B cell (primary cell): ENCODE results near the gene B3GNT9.

Experiments used
- CTCF ChIP-seq: fragments of 200-600 bp; IDR thresholded peaks from one replicate; pipeline ENCODE4 v1.8.0; 2022; ENCODE audit warnings: antibody characterized with exemption, mild to moderate bottlenecking
- EZH2 ChIP-seq: IDR thresholded peaks from 2 replicates; pipeline ENCODE4 v1.6.1; 2012; ENCODE audit warnings: borderline replicate concordance, low read depth, mild to moderate bottlenecking, moderate library complexity, low read length; ENCODE audit not compliant: insufficient read depth, poor library complexity, severe bottlenecking

DNA sequence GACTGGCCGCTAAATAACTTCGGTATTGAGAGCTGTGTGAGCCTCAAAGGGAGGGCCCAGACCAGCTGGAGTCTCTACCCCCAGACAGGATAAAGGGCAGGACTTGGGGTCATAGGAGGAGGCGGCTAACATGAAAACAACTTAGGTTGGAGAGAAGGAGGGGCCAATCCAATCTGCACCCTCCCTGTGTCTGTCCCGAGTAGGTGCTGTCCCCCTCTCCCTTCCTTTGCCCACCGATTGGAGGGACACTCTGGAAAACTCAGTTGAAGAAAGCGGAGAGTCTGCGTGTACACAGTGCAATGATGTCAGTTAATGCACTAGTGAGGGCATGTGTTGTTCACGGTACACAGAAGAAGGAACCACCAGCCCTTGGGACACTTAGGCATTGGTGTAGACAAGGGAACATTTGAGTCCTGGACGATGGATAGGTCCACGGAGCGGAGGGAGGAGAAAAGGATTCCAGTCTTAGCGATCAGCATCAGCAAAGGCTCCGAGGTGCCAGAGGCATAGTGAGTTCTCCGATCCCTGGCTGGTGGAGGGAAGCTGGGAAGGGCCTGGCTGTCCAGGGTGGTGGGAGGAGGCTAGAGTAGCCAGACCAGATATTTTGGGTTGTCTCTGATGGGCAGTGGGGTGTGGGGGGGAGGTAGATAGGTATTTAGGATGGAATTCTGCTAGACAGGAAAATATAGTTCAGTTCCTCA lies 20.3 kb upstream of the B3GNT9 start:
- TF ChIP-seq CTCF (no peak), EZH2 (no peak)
